Lower leg skin (tissue), 4 donors: ENCODE results near the gene RPL9. TPM values are rescaled to one million over a fixed set of nuclear protein-coding genes. Genes with fewer than 3 reads are reported as not detected.

Source experiments
- DNase-seq, 2 donors: peaks; one replicate each; pipeline ENCODE4 v3.0.0-alpha.2; 2019; ENCODE audit warnings: low spot score in 2 of 2
- H3K4me3 ChIP-seq: fragments of 200-600 bp; sonication (generic); 2 replicates; pipeline ENCODE4 v1.5.1; 2017; ENCODE audit warnings: mild to moderate bottlenecking, low read depth; ENCODE audit not compliant: poor library complexity, severe bottlenecking
- CTCF ChIP-seq, 3 donors: fragments of 450-650 bp; IDR thresholded peaks; one replicate each; pipeline ENCODE4 v1.5.1; 2016; ENCODE audit warnings: antibody characterized with exemption in 3 of 3, mild to moderate bottlenecking in 3 of 3, moderate library complexity in 2 of 3
- POLR2A ChIP-seq, 2 donors: fragments of 450-650 bp; IDR thresholded peaks; one replicate each; pipeline ENCODE4 v1.6.1; 2016 to 2017; ENCODE audit warnings: antibody characterized with exemption in 2 of 2, mild to moderate bottlenecking in 1 of 2, moderate library complexity in 1 of 2
- WGBS, 2 donors: methylation state at CpG; one replicate each; pipeline ENCODE4 v1.1.5; 2018; 5-methylcytosine and 5-hydroxymethylcytosine counted together
- intact Hi-C: fragments of 100-400 bp; cut with DNase I; formaldehyde crosslinking; loops from one replicate; pipeline ENCODE4 v1.15.0; 2023; ENCODE audit warnings: low total_unique reads
- microRNA-seq, 2 donors: library from miRNA; unstranded; fragments of <30 nt; microRNA quantifications; one replicate each; pipeline ENCODE4, GENCODE V29; 2016; ENCODE audit warnings: borderline replicate concordance in 2 of 2, borderline number of aligned reads in 1 of 2
- total RNA-seq, 4 donors: library from RNA; depleted of rRNA; stranded (reverse); fragments of >200 nt; gene quantifications; one replicate each; pipeline ENCODE4 v1.1.0, GENCODE V29; 2016

The RPL9 gene
- total RNA-seq, 4 donors from 2014 or later = 2,484 to 4,074 (median 3,563) TPM

GRCh38 chr4:39406763-39407583 is 51.7 kb downstream of the RPL9 start, which contains the start of gene KLB:
TSS of gene KLB (plus strand) at chr4:39406930. CDS start at chr4:39406950, 20 bp downstream.
- TF ChIP-seq CTCF (IDR thresholded peaks at IDR 0.05) = no peak
- no peak for TF ChIP-seq POLR2A (IDR thresholded peaks at IDR 0.05)
- intact Hi-C loops = no loop called here
- H3K4me3 ChIP-seq = no peak within 1 kb of the TSS
- no peak for DNase-seq
- WGBS, 2 donors = 49 to 55% methylated on average over 12 of the region's 12 CpGs

Small RNA genes lying within 50 kb of the gene (microRNA-seq; reads per million reads assigned to microRNA genes)
- gene MIR5591 = 0 reads per million in 2 donors

Other genes starting within 250 kb of the RPL9 start
- gene RFC1, start 92.6 kb downstream of the RPL9 start, total RNA-seq = 10 to 100 TPM; 19.9 to 35.5 (median 29.6) TPM
- gene KLB, start 52.0 kb downstream of the RPL9 start, total RNA-seq = under 1 TPM; 0.38 to 0.74 (median 0.45) TPM
- gene LIAS, start 134 bp upstream of the RPL9 start, total RNA-seq = 10 to 100 TPM; 10.1 to 18.5 (median 12.4) TPM
- gene UGDH, start 68.5 kb upstream of the RPL9 start, total RNA-seq = 10 to 100 TPM; 20.2 to 29.4 (median 24.3) TPM
- 10 to 100 TPM; 25.6 to 49.2 (median 36.4) TPM for gene SMIM14, start 179.9 kb upstream of the RPL9 start, total RNA-seq
- gene UBE2K, start 239.2 kb upstream of the RPL9 start, total RNA-seq = 10 to 100 TPM; 21.5 to 32.2 (median 25.7) TPM